K562 (cell line): Measurements from ENCODE around the gene CPPED1. TPM values are rescaled to one million over a fixed set of nuclear protein-coding genes. Genes with fewer than 3 reads are reported as not detected.

Experiments
- BMI1 ChIP-seq: fragments of 150-350 bp; IDR thresholded peaks from 2 replicates; pipeline ENCODE4 v1.6.1; 2014; ENCODE audit warnings: low read length
- CAMTA2 ChIP-seq: fragments of 250-450 bp; sonication (Bioruptor Pico); conservative IDR thresholded peaks from 2 replicates; pipeline ENCODE4 v1.5.1; 2022
- CBFB ChIP-seq: sonication (generic); formaldehyde crosslinking; IDR thresholded peaks from 2 replicates; pipeline ENCODE4 v1.4.0; 2020; ENCODE audit warnings: mild to moderate bottlenecking, missing genetic modification reagents
- FUS ChIP-seq: fragments of 200-400 bp; formaldehyde crosslinking; optimal IDR thresholded peaks from 2 replicates; pipeline ENCODE3; 2017; ENCODE audit warnings: low read depth, low read length
- GABPA ChIP-seq: fragments of 200-800 bp; sonication (Bioruptor generic); conservative IDR thresholded peaks from 2 replicates; pipeline ENCODE4 v1.6.1; 2016; ENCODE audit warnings: low read depth, missing genetic modification characterization, missing compliant biosample characterization
- GATAD2A ChIP-seq: fragments of 450-650 bp; IDR thresholded peaks from 2 replicates; pipeline ENCODE4 v1.6.1; 2017
- GTF3C2 ChIP-seq: IDR thresholded peaks from 3 replicates; pipeline ENCODE4 v1.6.1; 2011; ENCODE audit warnings: borderline replicate concordance, mild to moderate bottlenecking, moderate library complexity; ENCODE audit not compliant: insufficient read length; ENCODE audit errors: extremely low read depth
- HEY1 ChIP-seq: fragments of 250-450 bp; sonication (Bioruptor Pico); IDR thresholded peaks from 2 replicates; pipeline ENCODE4 v1.5.0; 2020; ENCODE audit warnings: mild to moderate bottlenecking, moderate library complexity, borderline replicate concordance
- KAT2B ChIP-seq: IDR thresholded peaks from one replicate; pipeline ENCODE4 v1.6.1; 2012; ENCODE audit warnings: low read depth, mild to moderate bottlenecking, control low read depth, inconsistent platforms, low read length, moderate library complexity
- KLF16 ChIP-seq: IDR thresholded peaks from 2 replicates; pipeline ENCODE4 v1.6.1; 2016; ENCODE audit warnings: antibody characterized with exemption
- LEF1 ChIP-seq: fragments of 450-650 bp; IDR thresholded peaks from 2 replicates; pipeline ENCODE4 v1.6.1; 2016; ENCODE audit warnings: mild to moderate bottlenecking
- MCM7 ChIP-seq, 2 experiments: fragments of 450-650 bp; IDR thresholded peaks; 2 replicates each; pipeline ENCODE4 v1.6.1; 2016 to 2018
- NFYB ChIP-seq: IDR thresholded peaks from 2 replicates; pipeline ENCODE4 v1.6.1; 2011; ENCODE audit warnings: mild to moderate bottlenecking, moderate library complexity; ENCODE audit not compliant: insufficient read length; ENCODE audit errors: extremely low read depth
- PML ChIP-seq: IDR thresholded peaks from 2 replicates; pipeline ENCODE4 v1.6.1; 2012; ENCODE audit warnings: low read length, inconsistent platforms
- SMAD3 ChIP-seq: fragments of 450-650 bp; formaldehyde crosslinking; conservative IDR thresholded peaks from 2 replicates; pipeline ENCODE4 v1.4.0; 2020; ENCODE audit warnings: mild to moderate bottlenecking
- SMC3 ChIP-seq: conservative IDR thresholded peaks from 2 replicates; pipeline ENCODE4 v1.6.1; 2011; ENCODE audit warnings: low read depth, low read length, improper control_type of control experiment; ENCODE audit not compliant: insufficient read depth
- SNRNP70 ChIP-seq: fragments of 200-400 bp; formaldehyde crosslinking; optimal IDR thresholded peaks from 2 replicates; pipeline ENCODE3; 2017; ENCODE audit warnings: low read depth, low read length
- STAT5B ChIP-seq: fragments of 250-450 bp; sonication (Bioruptor Pico); IDR thresholded peaks from 2 replicates; pipeline ENCODE4 v1.8.0; 2021; ENCODE audit warnings: mild to moderate bottlenecking, inconsistent platforms
- VEZF1 ChIP-seq: fragments of 200-800 bp; sonication (Bioruptor generic); IDR thresholded peaks from 2 replicates; pipeline ENCODE4 v1.6.1; 2017; ENCODE audit warnings: missing genetic modification characterization, missing compliant biosample characterization
- YBX1 ChIP-seq: fragments of 450-650 bp; IDR thresholded peaks from 2 replicates; pipeline ENCODE4 v1.7.1; 2016; ENCODE audit warnings: mild to moderate bottlenecking
- ZNF253 ChIP-seq: fragments of 250-450 bp; sonication (Bioruptor Pico); conservative IDR thresholded peaks from 2 replicates; pipeline ENCODE4 v1.6.1; 2021; ENCODE audit warnings: mild to moderate bottlenecking
- ZNF41 ChIP-seq: fragments of 250-450 bp; sonication (Bioruptor Pico); conservative IDR thresholded peaks from 2 replicates; pipeline ENCODE4 v1.4.0; 2020; ENCODE audit warnings: mild to moderate bottlenecking
- polyA plus RNA-seq, 8 experiments: library from polyadenylated mRNA; depleted of rRNA in 4 of 8; stranded (reverse) in 5 of 8; unstranded in 3 of 8; fragments of >200 nt; fragmentation: Nextera tagmentation in 2 of 8; fragmentation: Illumina TruSeq in 1 of 8; extraction: Ambion mirVana in 2 of 8; extraction: Trizol in 1 of 8; gene quantifications; 2 replicates each; pipeline versions ENCODE4 v1.2.1 to v1.2.3, GENCODE V29; 2011 to 2014; ENCODE audit warnings: inconsistent platforms in 1 of 8, missing spikeins in 1 of 8
- total RNA-seq, 7 experiments: library from RNA; depleted of rRNA in 6 of 7; stranded (reverse); fragments of >200 nt in 6 of 7; fragmentation: Illumina TruSeq in 2 of 7; extraction: Trizol in 2 of 7; gene quantifications; 2 replicates each; pipeline versions ENCODE4 v1.2.1 to v1.2.3, GENCODE V29; 2011 to 2021; ENCODE audit warnings: low replicate concordance in 1 of 7
- TF ChIP-seq, protein P1 (sequence below): fragments of 450-650 bp; formaldehyde crosslinking; IDR thresholded peaks from 2 replicates; pipeline ENCODE4 v1.4.0; 2022; ENCODE audit warnings: missing genetic modification characterization
- TF ChIP-seq, protein P2 (sequence below): IDR thresholded peaks from 2 replicates; pipeline ENCODE4 v1.6.1; 2011; ENCODE audit not compliant: insufficient read length; ENCODE audit errors: extremely low read depth

The CPPED1 gene
- total and polyA plus RNA-seq, 9 of the 15 experiments (the other 6 are each of a cell fraction or from before 2014, with no cell fraction given): 7.5 to 25.7 (median 16.9) TPM

DNA sequence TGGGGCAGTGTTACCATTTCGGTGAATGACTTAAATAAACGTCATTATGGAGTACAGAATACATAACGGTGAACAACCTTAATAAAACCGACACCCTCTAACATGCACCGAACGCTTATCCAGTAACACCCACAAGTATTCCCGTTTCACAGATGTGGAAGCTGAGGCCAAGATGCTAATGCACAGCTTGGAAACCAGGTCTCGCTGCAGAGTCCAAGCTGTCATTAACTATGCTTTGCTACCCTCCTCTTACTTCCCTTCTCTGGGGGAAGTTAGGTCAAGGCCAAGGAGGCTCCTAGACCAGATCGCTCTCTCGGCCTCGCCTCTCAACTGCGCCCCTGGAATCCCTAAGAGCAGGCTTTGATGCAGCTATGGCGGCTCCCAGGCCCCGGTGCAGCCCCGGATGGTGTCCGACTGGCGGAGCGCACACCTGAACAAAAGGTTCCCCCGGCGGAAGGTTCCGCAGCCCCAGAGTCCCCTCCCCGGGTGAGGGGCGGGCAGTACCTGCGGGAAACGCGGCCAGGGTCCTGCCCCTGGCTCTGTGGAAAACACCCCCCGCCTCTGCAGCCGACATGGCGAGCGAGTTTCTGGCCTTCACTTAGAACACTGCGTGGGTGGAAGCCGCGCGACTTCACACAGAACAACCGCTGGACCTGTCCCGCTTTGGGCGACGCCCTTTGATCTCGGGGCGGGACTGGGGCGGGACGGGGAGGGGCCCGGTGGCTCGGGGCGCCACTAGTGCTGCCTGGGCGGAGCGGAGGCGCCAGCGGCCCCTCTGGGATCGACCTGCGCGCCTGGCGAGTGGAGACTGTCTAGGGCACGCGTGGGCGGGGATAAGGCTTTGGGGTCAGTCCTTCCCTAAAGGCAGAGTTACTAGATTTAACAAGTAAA, at the start of gene CPPED1 (continued):
- TF ChIP-seq GTF3C2 (no peak), ZNF253 (CRISPR knock-in tag) (no peak), GABPA (tag) (peak; percentile 94), BMI1 (no peak), KLF16 (no peak), LEF1 (peak; percentile 88), NFYB (no peak), YBX1 (no peak), SMC3 (no peak), FUS (no peak), HEY1 (no peak), PML (peak; percentile 69; the same call in 1 of the 2 replicates), STAT5B (CRISPR knock-in tag) (no peak), KAT2B (no peak), CBFB (CRISPR knock-in tag) (no peak), SMAD3 (CRISPR knock-in tag) (no peak), CAMTA2 (no peak), SNRNP70 (no peak), MCM7 (IDR thresholded peaks at IDR 0.05) (no peak), ZNF41 (no peak), GATAD2A (no peak), VEZF1 (peak; percentile 87)
- TF ChIP-seq, protein P1, sequence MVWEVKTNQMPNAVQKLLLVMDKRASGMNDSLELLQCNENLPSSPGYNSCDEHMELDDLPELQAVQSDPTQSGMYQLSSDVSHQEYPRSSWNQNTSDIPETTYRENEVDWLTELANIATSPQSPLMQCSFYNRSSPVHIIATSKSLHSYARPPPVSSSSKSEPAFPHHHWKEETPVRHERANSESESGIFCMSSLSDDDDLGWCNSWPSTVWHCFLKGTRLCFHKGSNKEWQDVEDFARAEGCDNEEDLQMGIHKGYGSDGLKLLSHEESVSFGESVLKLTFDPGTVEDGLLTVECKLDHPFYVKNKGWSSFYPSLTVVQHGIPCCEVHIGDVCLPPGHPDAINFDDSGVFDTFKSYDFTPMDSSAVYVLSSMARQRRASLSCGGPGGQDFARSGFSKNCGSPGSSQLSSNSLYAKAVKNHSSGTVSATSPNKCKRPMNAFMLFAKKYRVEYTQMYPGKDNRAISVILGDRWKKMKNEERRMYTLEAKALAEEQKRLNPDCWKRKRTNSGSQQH (CRISPR knock-in tag): no peak
- TF ChIP-seq, protein P2, sequence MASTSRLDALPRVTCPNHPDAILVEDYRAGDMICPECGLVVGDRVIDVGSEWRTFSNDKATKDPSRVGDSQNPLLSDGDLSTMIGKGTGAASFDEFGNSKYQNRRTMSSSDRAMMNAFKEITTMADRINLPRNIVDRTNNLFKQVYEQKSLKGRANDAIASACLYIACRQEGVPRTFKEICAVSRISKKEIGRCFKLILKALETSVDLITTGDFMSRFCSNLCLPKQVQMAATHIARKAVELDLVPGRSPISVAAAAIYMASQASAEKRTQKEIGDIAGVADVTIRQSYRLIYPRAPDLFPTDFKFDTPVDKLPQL: no peak
